Measurements from ENCODE around the gene IFT27.

The IFT27 gene

DNA sequence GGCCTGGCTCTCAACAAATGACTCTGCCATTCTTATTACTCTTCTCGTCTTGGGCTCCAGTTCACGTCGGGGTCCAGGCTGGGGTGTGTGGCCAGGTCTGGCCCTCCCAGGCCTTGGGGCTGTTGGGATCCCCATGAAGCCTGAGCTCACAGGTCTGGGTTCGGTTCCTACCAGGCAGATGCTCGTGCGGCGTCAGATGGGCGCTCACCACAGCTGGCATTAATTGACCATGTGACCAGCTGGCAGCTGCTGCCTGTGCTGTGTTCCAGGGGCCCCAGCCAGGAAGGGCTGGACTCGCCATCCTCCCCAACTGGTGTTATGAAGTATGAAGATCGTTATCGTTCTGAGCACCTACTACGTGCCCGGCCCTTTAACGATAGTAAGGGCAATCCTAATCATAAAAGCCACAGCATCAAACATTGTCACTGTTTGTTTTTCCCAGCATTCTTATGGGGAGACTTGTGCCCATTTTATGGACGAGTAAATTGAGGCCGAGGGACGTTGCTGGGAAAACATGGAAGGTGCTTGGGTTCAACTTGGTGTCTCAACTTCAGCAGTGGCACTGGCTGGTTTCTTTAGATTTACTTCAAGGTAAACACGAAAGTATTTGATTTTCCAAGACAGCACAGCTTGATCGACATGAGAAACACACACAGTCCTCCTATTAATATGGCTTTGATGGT lies 45.6 kb downstream of the IFT27 start:
- no peak for DNase-seq (ENCODE audit: extremely low read depth, low read depth)
- TF ChIP-seq, protein P1, sequence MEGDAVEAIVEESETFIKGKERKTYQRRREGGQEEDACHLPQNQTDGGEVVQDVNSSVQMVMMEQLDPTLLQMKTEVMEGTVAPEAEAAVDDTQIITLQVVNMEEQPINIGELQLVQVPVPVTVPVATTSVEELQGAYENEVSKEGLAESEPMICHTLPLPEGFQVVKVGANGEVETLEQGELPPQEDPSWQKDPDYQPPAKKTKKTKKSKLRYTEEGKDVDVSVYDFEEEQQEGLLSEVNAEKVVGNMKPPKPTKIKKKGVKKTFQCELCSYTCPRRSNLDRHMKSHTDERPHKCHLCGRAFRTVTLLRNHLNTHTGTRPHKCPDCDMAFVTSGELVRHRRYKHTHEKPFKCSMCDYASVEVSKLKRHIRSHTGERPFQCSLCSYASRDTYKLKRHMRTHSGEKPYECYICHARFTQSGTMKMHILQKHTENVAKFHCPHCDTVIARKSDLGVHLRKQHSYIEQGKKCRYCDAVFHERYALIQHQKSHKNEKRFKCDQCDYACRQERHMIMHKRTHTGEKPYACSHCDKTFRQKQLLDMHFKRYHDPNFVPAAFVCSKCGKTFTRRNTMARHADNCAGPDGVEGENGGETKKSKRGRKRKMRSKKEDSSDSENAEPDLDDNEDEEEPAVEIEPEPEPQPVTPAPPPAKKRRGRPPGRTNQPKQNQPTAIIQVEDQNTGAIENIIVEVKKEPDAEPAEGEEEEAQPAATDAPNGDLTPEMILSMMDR (IDR thresholded peaks at IDR 0.05; ENCODE audit: low read depth, low read length), result no peak

DNA sequence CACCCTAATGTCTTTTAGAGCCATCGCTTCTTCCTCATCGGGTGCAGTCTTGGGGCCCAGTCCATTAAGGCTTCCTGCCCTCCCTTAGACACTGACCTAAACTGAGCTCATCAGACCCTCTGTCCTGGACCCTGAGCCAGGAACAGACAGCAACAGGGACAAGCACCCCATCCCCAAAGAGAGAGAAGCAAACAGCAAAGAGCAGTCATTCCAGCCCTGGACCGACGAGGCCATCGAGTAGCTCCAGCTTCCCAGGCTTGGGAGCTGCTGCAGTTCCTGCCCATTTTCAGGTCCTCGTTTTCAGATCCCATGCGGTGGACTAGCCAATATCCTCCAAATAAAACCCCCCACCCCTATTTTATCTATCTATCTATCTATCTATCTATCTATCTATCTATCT lies 46.6 kb downstream of the IFT27 start:
- TF ChIP-seq, protein P1 (IDR thresholded peaks at IDR 0.05; ENCODE audit: low read depth, low read length), result no peak

DNA sequence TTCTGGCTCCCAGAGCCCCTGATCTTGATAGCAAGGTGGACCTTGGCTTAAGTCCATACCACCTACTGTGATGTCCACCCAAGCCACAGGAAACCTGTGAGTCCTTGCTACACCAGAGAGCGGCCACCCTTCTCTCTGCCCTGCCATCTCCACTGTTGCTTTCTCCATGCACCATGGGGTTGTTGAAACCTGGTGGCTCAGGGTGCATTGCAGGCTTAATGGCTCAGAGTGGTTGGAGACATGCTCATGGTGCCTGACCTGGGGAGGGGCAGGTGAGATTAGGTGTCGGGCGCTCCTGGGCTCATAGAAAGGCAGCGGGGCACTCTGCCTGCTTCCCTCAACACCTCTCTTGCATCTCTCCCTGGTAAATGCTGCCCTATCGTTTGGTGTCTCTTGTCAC lies 47.4 kb downstream of the IFT27 start:
- no peak for DNase-seq (ENCODE audit: extremely low read depth, low read depth)
- TF ChIP-seq, protein P1 (IDR thresholded peaks at IDR 0.05; ENCODE audit: low read depth, low read length), result no peak

More for the DNA sequence above, 46.6 kb downstream of the IFT27 start:
- DNase-seq (ENCODE audit: extremely low read depth, low read depth), result no peak

DNA sequence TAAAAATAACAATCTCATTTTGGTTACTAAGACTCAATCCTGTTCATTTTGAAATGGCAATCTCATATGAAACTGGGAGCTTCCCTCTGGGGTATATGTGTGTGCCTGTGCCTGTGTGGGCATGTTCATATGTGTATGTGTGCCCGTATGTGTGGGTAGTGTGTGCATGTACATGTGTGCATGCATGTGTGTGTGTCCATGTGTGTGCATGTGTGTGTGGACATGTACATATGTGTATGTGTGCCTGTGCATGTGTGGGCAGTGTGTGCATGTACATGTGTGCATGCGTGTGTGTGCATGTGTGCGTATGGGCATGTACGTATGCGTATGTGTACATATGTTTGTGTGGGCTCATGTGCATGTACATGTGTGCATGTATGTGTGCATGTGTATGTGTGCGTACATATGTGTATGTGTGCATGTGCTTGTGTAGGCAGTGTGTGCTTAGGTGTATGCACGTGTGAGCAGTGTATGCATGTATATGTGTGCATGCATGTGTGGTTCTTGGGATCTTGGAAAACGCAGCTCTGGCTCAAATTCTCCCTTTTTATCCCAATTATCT lies 47.9 kb downstream of the IFT27 start:
- TF ChIP-seq, protein P1 (IDR thresholded peaks at IDR 0.05; ENCODE audit: low read depth, low read length), result no peak
- no peak for DNase-seq (ENCODE audit: extremely low read depth, low read depth)

DNA sequence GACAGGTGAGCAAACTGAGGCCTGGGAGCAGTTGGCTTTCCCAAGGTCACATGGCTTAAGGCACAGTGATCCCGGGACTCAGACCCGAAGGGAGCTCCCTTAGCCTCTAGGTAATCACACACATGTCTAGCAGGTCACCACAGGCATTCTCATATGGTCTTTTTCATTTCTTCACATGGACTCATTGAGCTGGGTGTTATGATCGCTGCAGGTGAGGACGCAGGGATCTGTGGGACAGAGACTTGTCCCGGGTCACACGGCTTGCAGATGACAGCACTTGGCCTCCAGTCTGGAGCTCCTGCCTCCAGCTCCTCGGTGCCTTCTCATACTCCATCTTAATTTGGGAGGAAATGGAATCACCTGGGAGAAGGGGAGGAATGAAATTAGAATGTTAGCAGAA lies 48.8 kb downstream of the IFT27 start:
- TF ChIP-seq, protein P1 (IDR thresholded peaks at IDR 0.05; ENCODE audit: low read depth, low read length), result no peak
- no peak for DNase-seq (ENCODE audit: extremely low read depth, low read depth)

DNA sequence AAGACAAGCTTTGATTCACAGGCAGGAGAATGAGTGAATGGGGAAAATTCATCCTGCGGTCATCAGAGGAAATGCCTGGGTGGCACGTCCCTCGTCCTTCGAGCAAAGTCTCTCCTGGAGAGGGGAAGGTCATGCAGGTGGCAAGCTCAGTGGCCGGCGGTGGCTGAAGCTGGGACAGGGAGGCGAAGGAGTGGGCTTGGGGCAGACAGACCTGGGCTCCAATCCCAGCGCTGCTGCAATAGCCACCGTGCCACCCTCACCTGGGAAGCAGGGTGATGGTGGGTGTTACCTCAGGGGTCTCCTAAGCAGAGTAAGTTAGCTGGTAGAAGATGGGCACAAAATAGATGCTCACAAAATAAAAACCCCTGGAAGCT lies 49.9 kb downstream of the IFT27 start:
- TF ChIP-seq, protein P1 (IDR thresholded peaks at IDR 0.05; ENCODE audit: low read depth, low read length), result no peak
- DNase-seq (ENCODE audit: extremely low read depth, low read depth), result no peak

DNA sequence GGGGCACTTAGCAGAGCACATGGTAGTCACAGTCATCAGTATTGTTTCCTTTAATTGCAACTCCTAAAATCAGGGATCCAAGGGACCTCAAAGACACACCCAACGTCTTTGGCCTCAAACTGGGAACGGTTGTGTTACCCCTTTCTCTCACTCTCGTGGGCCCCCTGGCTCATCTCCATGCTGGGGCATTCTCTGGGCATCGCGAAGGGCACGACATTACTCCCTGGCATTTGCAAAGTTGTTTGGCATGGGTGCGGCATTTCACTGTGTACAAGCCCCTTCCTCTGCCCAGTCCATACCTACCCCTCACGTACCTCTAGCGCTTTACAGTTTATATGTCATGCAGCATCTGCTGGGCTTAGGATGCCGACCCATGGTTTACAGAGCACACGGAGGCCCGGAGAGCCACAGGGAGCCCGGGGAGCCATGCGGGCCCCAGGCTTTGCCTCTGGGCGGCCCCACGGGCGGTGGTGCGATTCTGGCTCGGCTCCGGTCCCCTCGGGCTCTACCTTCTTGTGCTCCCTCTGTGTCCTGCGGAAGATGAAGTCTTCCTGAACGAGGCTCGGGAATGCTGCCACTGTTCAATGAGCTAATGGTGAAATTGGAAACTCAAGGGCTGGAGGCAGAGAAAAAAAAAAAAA lies 50.4 kb downstream of the IFT27 start:
- no peak for DNase-seq (ENCODE audit: extremely low read depth, low read depth)
- TF ChIP-seq, protein P1 (IDR thresholded peaks at IDR 0.05; ENCODE audit: low read depth, low read length), result no peak
